GM18861 (cell line): ENCODE results near the gene SPDYE17.
"Not testable (repeated sequence)": the region's sequence is repeated elsewhere in the genome, so short reads cannot be mapped to it uniquely, and the experiment has no call there.

ENCODE experiments used
- ATAC-seq: cut with Tn5 transposase; IDR thresholded peaks from one replicate; pipeline ENCODE4 v1.9.1; 2021; ENCODE audit not compliant: unreplicated experiment

Gene SPDYE17

GRCh38 chr7:77032261-77032660 lies at the start of gene SPDYE17:
Gene SPDYE17, minus strand, starts transcription at chr7:77032361. Its CDS starts 1,791 bp downstream, at chr7:77030570.
- not testable (repeated sequence) for ATAC-seq

GRCh38 chr7:77080236-77080635 lies 48.1 kb upstream of the SPDYE17 start:
- ATAC-seq: not testable (repeated sequence)

- ATAC-seq: not testable (repeated sequence)
Observed at GRCh38 chr7:77079624-77080023, 47.5 kb upstream of the SPDYE17 start.

GRCh38 chr7:77079112-77079511 lies 47.0 kb upstream of the SPDYE17 start:
- ATAC-seq: not testable (repeated sequence)

- ATAC-seq: not testable (repeated sequence)
Observed at GRCh38 chr7:77077060-77077459, 44.9 kb upstream of the SPDYE17 start.

- ATAC-seq: not testable (repeated sequence)
Observed at GRCh38 chr7:77074786-77075396, 42.7 kb upstream of the SPDYE17 start.

- not testable (repeated sequence) for ATAC-seq
Observed at GRCh38 chr7:77071108-77071507, 38.9 kb upstream of the SPDYE17 start.

- ATAC-seq: not testable (repeated sequence)
Observed at GRCh38 chr7:77065869-77066268, 33.7 kb upstream of the SPDYE17 start.

GRCh38 chr7:77063732-77064131 lies 31.6 kb upstream of the SPDYE17 start:
- ATAC-seq: not testable (repeated sequence)

GRCh38 chr7:77062557-77062956 lies 30.4 kb upstream of the SPDYE17 start, which contains the start of gene SPDYE18:
Gene SPDYE18, minus strand, starts transcription at chr7:77062558. Its CDS starts 2,046 bp downstream, at chr7:77060512.
- ATAC-seq: not testable (repeated sequence)

- not testable (repeated sequence) for ATAC-seq
Observed at GRCh38 chr7:77026349-77026748, 5.8 kb downstream of the SPDYE17 start.

- not testable (repeated sequence) for ATAC-seq
Observed at GRCh38 chr7:77010074-77010680, 22.0 kb downstream of the SPDYE17 start.

GRCh38 chr7:77008000-77008399 lies 24.2 kb downstream of the SPDYE17 start:
- ATAC-seq: not testable (repeated sequence)

- not testable (repeated sequence) for ATAC-seq
Observed at GRCh38 chr7:77006127-77007110, 25.7 kb downstream of the SPDYE17 start.

- not testable (repeated sequence) for ATAC-seq
Observed at GRCh38 chr7:77005461-77006057, 26.6 kb downstream of the SPDYE17 start.

- ATAC-seq: not testable (repeated sequence)
Observed at GRCh38 chr7:77004151-77004550, 28.0 kb downstream of the SPDYE17 start.

- ATAC-seq: not testable (repeated sequence)
Observed at GRCh38 chr7:77003241-77003640, 28.9 kb downstream of the SPDYE17 start.

- ATAC-seq: not testable (repeated sequence)
Observed at GRCh38 chr7:77002678-77003233, 29.4 kb downstream of the SPDYE17 start.

- ATAC-seq: not testable (repeated sequence)
Observed at GRCh38 chr7:77002104-77002503, 30.1 kb downstream of the SPDYE17 start.

GRCh38 chr7:76999474-77000107 lies 32.6 kb downstream of the SPDYE17 start:
- ATAC-seq: not testable (repeated sequence)
